NCI-H82 (cell line): Measurements from ENCODE around the gene GTF2H4.

Experiments
- DNase-seq: peaks from one replicate; lab custom pipeline; 2025; lab: John Stamatoyannopoulos, UW

The GTF2H4 gene

GRCh38 chr6:30955367-30956042, 47.5 kb downstream of the GTF2H4 start:
- DNase-seq: peak; percentile 69

- no peak for DNase-seq
Observed at GRCh38 chr6:30957716-30958115, 49.7 kb downstream of the GTF2H4 start.

DNA sequence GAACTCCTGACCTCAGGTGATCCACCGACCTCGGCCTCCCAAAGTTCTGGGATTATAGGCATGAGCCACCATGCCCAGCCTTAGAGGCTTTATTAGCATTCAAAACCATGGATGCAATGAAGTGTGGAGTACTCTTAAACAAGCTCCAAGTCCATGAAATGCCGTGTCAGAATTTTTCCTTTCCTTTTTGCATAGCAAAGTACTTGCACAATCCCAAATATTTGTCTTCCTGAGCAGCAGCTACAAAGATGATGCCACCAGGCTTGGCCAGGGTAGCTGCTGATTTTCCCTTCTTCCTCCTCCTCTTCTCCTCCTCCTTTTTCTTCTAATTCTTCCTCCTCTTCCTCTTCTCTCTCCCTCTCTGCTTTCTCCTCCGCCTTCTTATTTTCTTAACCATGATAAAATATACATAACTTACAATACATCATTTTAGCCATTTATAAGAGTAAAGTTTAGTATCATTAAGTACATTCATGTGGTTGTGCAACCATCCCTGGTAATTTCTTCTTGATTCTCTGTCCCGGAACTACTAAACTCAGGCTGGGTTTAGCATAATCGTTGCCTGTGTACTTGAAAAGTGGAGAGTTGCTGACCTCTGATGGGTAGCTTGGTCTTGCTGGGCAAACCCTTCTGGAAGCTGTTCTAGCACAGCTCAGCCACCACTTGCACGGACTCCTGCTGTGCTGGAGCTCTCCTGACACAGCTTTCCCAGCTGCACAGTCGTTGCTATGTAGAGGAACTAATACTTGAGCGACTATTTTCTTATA, 53.1 kb downstream of the GTF2H4 start:
- DNase-seq: no peak

GRCh38 chr6:30962716-30963115, 54.7 kb downstream of the GTF2H4 start:
- DNase-seq: no peak

- DNase-seq: no peak
Observed at GRCh38 chr6:30963641-30964040, 55.6 kb downstream of the GTF2H4 start.
